ENCODE data around the gene DSTYK.

The DSTYK gene

DNA sequence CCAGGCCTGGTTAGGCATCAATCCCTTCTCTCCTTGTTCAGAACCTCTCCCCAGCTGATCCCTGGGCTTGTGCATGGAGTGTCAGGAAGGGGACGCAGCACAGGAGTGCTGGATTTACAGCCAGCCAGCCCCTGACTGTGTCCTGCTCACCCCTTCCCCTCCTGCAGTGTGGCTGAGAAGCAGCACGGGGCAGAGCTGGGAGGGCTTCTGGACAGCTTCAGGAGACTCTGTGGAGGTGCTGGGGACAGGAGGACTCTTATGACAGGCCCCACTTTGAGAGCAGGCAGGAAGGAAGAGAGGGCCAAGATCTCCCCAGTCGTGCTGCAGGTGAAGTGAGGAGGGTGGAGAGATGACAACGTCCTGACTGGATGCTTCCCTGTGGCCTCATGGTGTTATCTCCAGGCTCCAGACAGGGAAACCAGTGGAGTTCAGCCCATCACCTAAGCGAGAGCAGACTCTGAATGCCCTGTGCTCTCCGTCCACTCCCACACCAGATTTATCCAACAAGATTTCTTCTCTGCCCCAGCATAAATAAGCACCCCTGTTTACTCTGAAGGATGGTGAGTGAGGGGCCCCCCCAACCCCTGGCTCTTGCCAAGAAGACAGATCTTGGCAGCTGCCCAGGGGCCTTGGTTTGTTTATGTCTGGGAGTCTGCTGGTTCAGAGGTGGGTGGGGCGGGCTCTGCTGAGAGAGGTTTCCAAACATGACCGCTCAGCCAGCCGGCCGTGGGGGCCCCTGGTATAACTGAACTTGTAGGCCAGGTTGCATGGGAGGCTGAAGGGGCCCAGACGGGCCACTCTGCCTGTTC, 37.5 kb upstream of the DSTYK start:
- H3K9me3 ChIP-seq (ENCODE audit: control insufficient read depth, low read length), result no peaks in the 10 kb centered on the region
- H3K27me3 ChIP-seq (replicated peaks; ENCODE audit: control insufficient read depth, insufficient read depth, low read length), result no peaks in the 10 kb centered on the region
- no peak overlapping the region for H3K4me3 ChIP-seq (ENCODE audit: low read length)
- peak; percentile 56 for DNase-seq (ENCODE audit: low read depth)
- H3K9ac ChIP-seq (ENCODE audit: low read length), result no peak overlapping the region
- H3K36me3 ChIP-seq (ENCODE audit: control insufficient read depth, insufficient read depth, low read length, severe bottlenecking), result no peaks in the 10 kb centered on the region
- peaks cover 7% of the 10 kb centered on the region for H3K4me1 ChIP-seq (ENCODE audit: control insufficient read depth, insufficient read depth, low read length)

DNA sequence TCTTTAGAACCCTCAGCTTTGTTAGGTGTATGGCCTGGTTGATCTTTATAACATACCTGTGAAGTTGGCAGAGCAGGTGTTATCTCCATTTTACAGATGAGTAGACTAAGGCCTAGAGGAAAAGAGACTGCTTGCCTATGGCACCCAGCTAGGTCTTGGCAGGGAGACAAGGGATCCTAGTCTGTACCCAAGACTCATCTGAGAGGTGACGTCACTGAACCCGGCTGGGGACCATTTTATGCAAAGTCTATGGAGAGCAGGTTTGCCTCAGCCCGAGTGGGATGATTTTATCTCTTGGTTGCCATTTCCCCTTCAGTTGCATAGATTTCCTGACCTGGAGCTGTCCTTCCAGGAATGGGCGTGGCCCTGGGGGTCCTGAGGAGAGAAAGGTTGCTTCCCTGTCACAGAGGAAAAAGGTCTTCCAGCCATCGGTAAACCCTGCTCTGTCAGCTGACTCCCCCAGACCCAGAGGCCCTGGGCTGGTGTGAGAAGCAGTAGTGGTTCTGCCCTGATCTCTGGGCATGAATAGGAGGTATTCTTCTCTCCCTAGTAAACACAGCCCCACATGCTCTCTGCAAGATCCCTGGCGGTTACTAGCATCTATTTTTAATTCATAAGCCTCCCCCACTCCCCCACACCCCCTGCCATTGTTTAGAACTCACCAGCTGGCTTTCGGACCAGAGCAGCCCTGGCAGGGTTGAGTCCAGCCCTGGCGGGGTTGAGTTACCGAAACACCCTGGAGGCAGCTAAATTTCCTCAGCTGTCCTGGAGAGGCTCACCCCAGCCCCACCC, 35.8 kb upstream of the DSTYK start:
- no peak overlapping the region for H3K9ac ChIP-seq (ENCODE audit: low read length)
- H3K36me3 ChIP-seq (ENCODE audit: control insufficient read depth, insufficient read depth, low read length, severe bottlenecking), result no peaks in the 10 kb centered on the region
- DNase-seq (ENCODE audit: low read depth), result no peak
- no peak overlapping the region for H3K4me3 ChIP-seq (ENCODE audit: low read length)
- no peaks in the 10 kb centered on the region for H3K9me3 ChIP-seq (ENCODE audit: control insufficient read depth, low read length)
- H3K27me3 ChIP-seq (replicated peaks; ENCODE audit: control insufficient read depth, insufficient read depth, low read length), result no peaks in the 10 kb centered on the region
- H3K4me1 ChIP-seq (ENCODE audit: control insufficient read depth, insufficient read depth, low read length), result peaks cover 7% of the 10 kb centered on the region

DNA sequence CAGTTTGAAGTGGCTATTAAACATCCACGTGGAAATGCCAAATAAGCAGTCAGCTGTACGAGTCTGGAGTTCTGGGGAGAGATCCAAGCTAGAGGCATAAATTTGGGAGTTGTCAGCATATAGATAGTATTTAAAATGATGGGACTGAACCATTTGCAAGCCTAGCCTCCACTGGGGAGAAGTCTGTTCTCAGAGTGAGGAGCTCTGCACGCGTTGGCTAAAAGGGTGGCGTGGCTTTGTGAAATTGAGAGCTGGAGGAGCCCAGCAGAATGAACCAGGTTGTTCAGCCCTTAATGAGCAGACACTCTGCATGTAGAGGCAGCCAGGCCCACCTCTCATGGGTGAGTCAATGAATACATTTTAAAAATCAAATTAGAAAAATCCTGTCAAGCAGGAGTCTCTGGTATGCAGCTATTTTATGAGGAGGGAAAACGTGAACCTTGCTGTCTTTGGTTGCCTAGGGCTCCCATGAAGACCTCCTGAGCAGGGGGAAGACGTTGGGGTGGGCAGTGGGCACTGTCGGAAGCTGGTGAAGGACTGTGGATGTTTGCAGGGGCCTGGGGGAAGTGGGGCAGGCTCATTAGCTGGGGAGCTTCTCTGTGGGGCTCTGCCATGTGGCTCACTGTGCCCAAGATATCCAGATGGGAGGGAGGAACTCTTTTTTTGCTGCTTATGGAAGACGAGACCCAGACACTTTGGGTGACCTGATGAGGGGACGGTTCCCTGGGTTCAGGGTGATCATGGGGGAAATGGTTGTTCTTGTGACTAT, 35.0 kb upstream of the DSTYK start:
- no peak for DNase-seq (ENCODE audit: low read depth)
- Histone ChIP-seq H3K4me1 (ENCODE audit: control insufficient read depth, insufficient read depth, low read length) (peaks cover 7% of the 10 kb centered on the region), H3K9me3 (ENCODE audit: control insufficient read depth, low read length) (no peaks in the 10 kb centered on the region), H3K27me3 (replicated peaks; ENCODE audit: control insufficient read depth, insufficient read depth, low read length) (no peaks in the 10 kb centered on the region), H3K9ac (ENCODE audit: low read length) (no peak overlapping the region), H3K36me3 (ENCODE audit: control insufficient read depth, insufficient read depth, low read length, severe bottlenecking) (no peaks in the 10 kb centered on the region), H3K4me3 (ENCODE audit: low read length) (no peak overlapping the region)

DNA sequence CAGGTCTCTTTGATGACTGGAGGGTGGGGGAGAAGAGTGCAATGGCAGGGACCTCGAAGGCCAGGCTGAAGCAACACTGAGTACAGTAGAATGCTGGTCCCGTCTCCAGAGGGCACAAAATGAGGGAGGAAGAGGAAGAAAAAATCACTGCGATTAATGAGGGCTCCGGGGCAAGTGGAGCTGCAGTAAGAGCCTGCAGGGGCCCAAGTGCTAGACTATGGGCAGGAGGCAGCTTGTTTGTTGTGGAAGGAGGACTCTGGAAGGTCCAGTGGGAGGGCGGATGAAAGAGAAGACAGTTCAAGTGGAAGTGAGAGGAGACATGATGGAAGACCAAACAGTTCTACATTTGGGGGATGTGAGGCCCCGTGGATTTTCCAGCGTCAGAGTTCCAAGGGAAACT, 33.6 kb upstream of the DSTYK start:
- Histone ChIP-seq H3K36me3 (ENCODE audit: control insufficient read depth, insufficient read depth, low read length, severe bottlenecking) (no peaks in the 10 kb centered on the region), H3K4me3 (ENCODE audit: low read length) (no peak overlapping the region), H3K4me1 (ENCODE audit: control insufficient read depth, insufficient read depth, low read length) (peaks cover 7% of the 10 kb centered on the region), H3K9ac (ENCODE audit: low read length) (no peak overlapping the region), H3K27me3 (replicated peaks; ENCODE audit: control insufficient read depth, insufficient read depth, low read length) (no peaks in the 10 kb centered on the region), H3K9me3 (ENCODE audit: control insufficient read depth, low read length) (no peaks in the 10 kb centered on the region)
- DNase-seq (ENCODE audit: low read depth), result no peak

DNA sequence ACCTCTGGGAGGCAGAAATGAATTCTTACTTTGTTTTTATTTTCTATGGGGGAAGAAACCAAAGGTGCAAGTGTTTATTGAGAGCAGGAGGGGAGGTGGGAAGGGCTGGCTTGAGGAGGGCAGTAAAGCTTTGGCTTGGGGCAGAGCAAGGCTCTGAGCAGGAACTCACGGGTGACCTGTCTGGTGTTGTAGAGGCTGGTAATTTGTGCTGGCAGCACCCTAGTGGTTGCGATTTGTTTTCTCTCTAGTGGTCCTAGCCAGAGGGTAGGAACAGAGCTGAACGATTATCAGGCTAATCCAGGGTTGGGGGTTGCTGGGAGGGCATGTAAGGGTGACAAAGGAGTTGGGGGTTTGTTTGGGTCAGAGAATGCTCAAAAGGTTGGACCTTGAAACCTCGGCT, 32.9 kb upstream of the DSTYK start:
- no peak overlapping the region for H3K4me3 ChIP-seq (ENCODE audit: low read length)
- H3K9ac ChIP-seq (ENCODE audit: low read length), result no peak overlapping the region
- H3K27me3 ChIP-seq (replicated peaks; ENCODE audit: control insufficient read depth, insufficient read depth, low read length), result no peaks in the 10 kb centered on the region
- H3K36me3 ChIP-seq (ENCODE audit: control insufficient read depth, insufficient read depth, low read length, severe bottlenecking), result no peaks in the 10 kb centered on the region
- H3K9me3 ChIP-seq (ENCODE audit: control insufficient read depth, low read length), result no peaks in the 10 kb centered on the region
- peaks cover 3% of the 10 kb centered on the region for H3K4me1 ChIP-seq (ENCODE audit: control insufficient read depth, insufficient read depth, low read length)
- DNase-seq (ENCODE audit: low read depth), result no peak

DNA sequence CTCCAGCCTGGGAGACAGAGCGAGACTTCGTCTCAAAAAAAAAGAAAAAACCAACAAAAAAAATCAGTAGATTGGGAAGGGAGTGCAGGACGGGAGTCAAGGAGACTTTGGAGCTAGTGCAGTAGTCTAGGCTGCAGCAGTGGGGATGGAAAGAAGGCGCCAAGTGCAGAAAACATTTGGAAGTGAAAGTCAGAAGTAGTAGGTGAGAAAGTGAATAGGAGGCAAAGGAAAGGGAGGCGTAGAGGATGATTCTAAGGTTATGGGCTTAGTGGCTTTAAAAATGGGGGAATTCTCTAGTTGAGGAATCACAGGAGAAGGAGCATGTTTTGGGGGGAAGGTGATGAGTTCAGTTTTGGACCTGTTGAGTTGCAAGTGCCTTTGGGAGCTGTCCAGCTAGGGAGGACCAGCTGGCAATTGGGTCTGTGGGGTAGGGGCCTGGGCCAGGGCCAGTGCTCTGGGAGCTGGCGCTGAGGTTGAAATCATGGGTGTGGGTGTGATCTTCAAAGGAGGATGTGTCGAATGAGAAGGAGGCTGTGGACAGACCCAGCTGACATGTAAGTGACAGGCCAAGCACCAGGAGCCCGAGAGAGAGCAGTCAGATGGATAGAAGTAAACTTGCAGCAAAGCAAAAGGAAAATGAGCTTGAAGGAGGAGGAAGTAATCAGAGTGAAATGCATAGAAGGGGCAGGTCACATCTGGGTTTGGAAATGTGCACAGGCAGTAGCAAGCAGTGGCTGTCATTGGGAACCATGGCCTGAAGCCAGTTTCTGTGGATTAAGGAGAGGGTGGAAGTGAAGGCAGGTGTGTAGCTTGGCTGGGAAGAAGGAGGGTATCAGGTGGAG, 32.1 kb upstream of the DSTYK start:
- Histone ChIP-seq H3K27me3 (replicated peaks; ENCODE audit: control insufficient read depth, insufficient read depth, low read length) (no peaks in the 10 kb centered on the region), H3K4me1 (ENCODE audit: control insufficient read depth, insufficient read depth, low read length) (no peaks in the 10 kb centered on the region), H3K36me3 (ENCODE audit: control insufficient read depth, insufficient read depth, low read length, severe bottlenecking) (no peaks in the 10 kb centered on the region), H3K4me3 (ENCODE audit: low read length) (no peak overlapping the region), H3K9me3 (ENCODE audit: control insufficient read depth, low read length) (no peaks in the 10 kb centered on the region), H3K9ac (ENCODE audit: low read length) (no peak overlapping the region)
- DNase-seq (ENCODE audit: low read depth), result no peak

DNA sequence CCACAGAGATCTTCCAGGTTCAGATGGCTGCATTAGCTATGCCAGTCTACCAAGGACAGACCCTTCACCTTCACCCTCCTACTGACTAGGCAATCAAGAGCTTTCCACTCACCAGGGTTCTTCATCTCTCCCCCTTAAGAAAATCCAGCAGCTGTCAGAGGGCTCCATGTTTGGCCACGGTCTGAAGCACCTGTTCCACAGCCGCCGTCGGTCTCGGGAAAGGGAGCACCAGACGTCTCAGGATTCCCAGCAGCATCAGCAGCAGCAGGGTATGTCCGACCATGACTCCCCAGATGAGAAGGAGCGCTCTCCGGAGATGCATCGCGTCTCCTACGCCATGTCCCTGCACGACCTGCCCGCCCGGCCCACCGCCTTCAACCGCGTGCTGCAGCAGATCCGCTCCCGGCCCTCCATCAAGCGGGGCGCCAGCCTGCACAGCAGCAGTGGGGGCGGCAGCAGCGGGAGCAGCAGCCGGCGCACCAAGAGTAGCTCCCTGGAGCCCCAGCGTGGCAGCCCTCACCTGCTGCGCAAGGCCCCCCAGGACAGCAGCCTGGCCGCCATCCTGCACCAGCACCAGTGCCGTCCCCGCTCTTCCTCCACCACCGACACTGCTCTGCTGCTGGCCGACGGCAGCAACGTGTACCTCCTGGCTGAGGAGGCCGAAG, 30.0 kb upstream of the DSTYK start:
- Histone ChIP-seq H3K9ac (ENCODE audit: low read length) (no peak overlapping the region), H3K27me3 (replicated peaks; ENCODE audit: control insufficient read depth, insufficient read depth, low read length) (peaks cover 6% of the 10 kb centered on the region), H3K36me3 (ENCODE audit: control insufficient read depth, insufficient read depth, low read length, severe bottlenecking) (no peaks in the 10 kb centered on the region), H3K4me3 (ENCODE audit: low read length) (no peak overlapping the region), H3K9me3 (ENCODE audit: control insufficient read depth, low read length) (no peaks in the 10 kb centered on the region), H3K4me1 (ENCODE audit: control insufficient read depth, insufficient read depth, low read length) (no peaks in the 10 kb centered on the region)
- no peak for DNase-seq (ENCODE audit: low read depth)

DNA sequence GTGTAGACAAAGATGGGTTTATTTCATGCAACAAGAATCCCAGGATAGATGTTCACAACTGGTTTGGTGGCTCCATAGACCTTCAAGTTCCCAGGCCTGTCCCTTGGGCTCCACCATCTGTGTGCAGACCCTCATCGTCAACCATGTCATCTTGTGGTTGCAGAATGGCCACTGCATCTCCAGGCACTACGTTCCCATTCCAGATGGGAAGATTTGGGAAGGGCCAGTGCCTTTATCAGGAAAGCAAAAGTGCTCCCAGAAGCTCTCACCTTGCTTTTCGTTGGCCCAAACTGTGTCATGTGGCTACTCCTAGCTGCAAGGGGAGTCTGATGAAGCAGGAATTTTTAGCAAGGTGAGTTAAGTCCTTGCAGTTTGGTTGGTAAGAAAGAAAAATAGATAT, 29.1 kb upstream of the DSTYK start:
- H3K9ac ChIP-seq (ENCODE audit: low read length), result no peak overlapping the region
- H3K36me3 ChIP-seq (ENCODE audit: control insufficient read depth, insufficient read depth, low read length, severe bottlenecking), result no peaks in the 10 kb centered on the region
- no peak for DNase-seq (ENCODE audit: low read depth)
- no peaks in the 10 kb centered on the region for H3K9me3 ChIP-seq (ENCODE audit: control insufficient read depth, low read length)
- no peak overlapping the region for H3K4me3 ChIP-seq (ENCODE audit: low read length)
- no peaks in the 10 kb centered on the region for H3K4me1 ChIP-seq (ENCODE audit: control insufficient read depth, insufficient read depth, low read length)
- peaks cover 6% of the 10 kb centered on the region for H3K27me3 ChIP-seq (replicated peaks; ENCODE audit: control insufficient read depth, insufficient read depth, low read length)

DNA sequence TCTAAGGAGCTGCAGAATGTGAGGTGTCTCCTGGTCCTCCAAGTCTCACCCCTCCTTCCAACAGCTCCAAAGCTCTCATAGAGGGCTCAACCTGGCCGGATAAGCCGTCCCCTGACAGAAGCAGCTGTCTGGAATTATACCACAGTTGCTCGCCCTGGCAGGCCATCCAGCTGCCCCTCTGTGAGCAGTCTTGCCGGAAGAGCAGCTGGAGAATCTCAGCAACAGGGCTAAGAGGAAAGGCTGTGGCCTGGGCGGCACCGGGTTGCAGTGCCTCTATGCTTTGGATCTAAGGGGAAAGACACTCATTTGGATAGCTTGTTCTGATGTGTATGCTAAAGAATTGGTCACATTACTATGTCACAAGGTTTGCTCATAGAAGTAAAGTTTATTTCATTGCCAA, 28.6 kb upstream of the DSTYK start:
- Histone ChIP-seq H3K36me3 (ENCODE audit: control insufficient read depth, insufficient read depth, low read length, severe bottlenecking) (no peaks in the 10 kb centered on the region), H3K4me3 (ENCODE audit: low read length) (no peak overlapping the region), H3K9ac (ENCODE audit: low read length) (no peak overlapping the region), H3K27me3 (replicated peaks; ENCODE audit: control insufficient read depth, insufficient read depth, low read length) (peaks cover 6% of the 10 kb centered on the region), H3K4me1 (ENCODE audit: control insufficient read depth, insufficient read depth, low read length) (peaks cover 3% of the 10 kb centered on the region), H3K9me3 (ENCODE audit: control insufficient read depth, low read length) (no peaks in the 10 kb centered on the region)
- DNase-seq (ENCODE audit: low read depth), result no peak

DNA sequence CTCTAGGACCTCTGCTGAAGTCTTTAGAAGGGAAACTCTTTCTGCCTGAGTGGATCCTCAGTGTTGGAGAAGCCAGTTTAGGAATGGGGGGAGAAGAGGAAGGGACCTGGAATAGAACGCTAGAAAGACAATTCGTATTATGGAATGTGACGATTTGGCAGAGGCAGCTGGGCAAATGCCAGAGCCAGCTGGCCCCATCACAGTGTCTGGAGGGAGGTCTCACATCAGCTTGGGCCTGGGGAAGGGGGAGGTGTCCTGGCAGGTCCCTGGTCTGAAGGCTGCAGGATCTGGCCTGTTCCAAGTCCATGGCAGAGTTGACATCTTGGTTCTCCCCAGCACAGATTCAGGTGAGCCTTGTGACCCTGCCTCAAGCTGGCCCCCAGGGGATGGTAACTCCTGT, 27.6 kb upstream of the DSTYK start:
- peaks cover 6% of the 10 kb centered on the region for H3K27me3 ChIP-seq (replicated peaks; ENCODE audit: control insufficient read depth, insufficient read depth, low read length)
- no peak overlapping the region for H3K9ac ChIP-seq (ENCODE audit: low read length)
- no peaks in the 10 kb centered on the region for H3K36me3 ChIP-seq (ENCODE audit: control insufficient read depth, insufficient read depth, low read length, severe bottlenecking)
- H3K4me3 ChIP-seq (ENCODE audit: low read length), result no peak overlapping the region
- DNase-seq (ENCODE audit: low read depth), result no peak
- H3K4me1 ChIP-seq (ENCODE audit: control insufficient read depth, insufficient read depth, low read length), result peaks cover 4% of the 10 kb centered on the region
- H3K9me3 ChIP-seq (ENCODE audit: control insufficient read depth, low read length), result no peaks in the 10 kb centered on the region
